GM21717 (cell line): ENCODE data around the gene COX5B.
"Not testable (repeated sequence)": the region's sequence is repeated elsewhere in the genome, so short reads cannot be mapped to it uniquely, and the experiment has no call there.

ENCODE experiments used
- ATAC-seq: cut with Tn5 transposase; IDR thresholded peaks from one replicate; pipeline ENCODE4 v1.9.1; 2021; ENCODE audit warnings: mild to moderate bottlenecking, moderate library complexity; ENCODE audit not compliant: unreplicated experiment

Gene COX5B

GRCh38 chr2:97672606-97673140 is 26.8 kb downstream of the COX5B start:
- ATAC-seq, result not testable (repeated sequence)

DNA sequence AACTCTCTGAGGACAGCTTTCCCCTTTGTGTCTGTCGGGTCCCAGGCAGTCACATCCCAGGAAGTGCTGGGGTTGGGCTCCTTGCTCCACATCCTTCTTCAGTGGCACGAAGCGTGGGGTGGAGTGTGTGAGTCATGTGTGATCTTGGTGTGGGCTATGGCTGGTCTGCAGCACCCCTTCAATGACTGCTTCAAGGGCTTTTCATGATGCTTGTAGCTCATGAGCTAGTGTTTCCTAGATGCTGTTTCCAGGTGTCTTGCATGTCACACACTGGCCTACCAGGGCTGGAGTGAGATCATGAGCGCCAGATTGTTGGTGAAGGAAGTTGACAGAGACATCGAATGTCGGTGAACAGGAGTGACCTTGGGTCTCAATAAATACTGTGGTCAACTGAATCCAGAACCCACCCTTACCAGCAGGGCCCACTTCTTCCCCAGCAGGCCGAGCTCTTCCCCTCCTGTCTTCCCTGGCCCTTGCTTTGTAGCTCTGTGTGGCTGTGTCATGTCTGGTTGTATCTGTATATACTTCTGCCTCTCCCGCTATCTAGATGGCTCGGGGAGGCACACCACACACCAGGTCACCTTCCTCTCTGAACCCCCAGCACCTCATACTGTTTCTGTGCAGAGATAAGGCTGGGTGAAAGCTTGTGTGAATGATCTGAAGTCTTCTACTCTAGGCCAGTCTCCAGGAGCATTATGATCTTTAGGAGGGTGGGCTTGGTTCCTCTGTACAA is 27.5 kb downstream of the COX5B start:
- ATAC-seq, result no peak

GRCh38 chr2:97673915-97674283 is 28.0 kb downstream of the COX5B start:
- ATAC-seq, result no peak

- ATAC-seq, result no peak
Measured at GRCh38 chr2:97675430-97676113, 29.7 kb downstream of the COX5B start.

- ATAC-seq, result no peak
Measured at GRCh38 chr2:97676620-97677019, 30.8 kb downstream of the COX5B start.

DNA sequence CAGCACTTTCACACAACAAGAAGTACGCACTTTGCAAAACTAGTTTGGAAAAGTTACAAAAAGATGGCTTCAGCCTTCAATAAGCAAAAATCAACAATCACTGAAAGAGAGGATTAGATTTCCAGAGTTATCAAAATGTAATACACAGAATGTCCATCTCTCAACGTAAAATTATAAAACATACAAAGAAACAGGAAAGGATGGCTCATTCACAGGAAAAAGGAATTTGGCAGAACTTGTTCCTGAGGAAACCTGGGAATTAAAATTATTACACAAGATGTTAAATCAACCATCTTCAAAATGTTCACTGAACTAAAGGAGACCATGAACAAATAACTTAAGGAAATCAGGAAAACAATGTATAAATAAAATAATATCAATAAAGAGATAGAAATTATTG is 31.6 kb downstream of the COX5B start:
- no peak for ATAC-seq

GRCh38 chr2:97678298-97678697 is 32.4 kb downstream of the COX5B start:
- no peak for ATAC-seq

GRCh38 chr2:97687235-97687634 is 41.4 kb downstream of the COX5B start:
- not testable (repeated sequence) for ATAC-seq

- no peak for ATAC-seq
Measured at GRCh38 chr2:97688062-97688827, 42.4 kb downstream of the COX5B start.

DNA sequence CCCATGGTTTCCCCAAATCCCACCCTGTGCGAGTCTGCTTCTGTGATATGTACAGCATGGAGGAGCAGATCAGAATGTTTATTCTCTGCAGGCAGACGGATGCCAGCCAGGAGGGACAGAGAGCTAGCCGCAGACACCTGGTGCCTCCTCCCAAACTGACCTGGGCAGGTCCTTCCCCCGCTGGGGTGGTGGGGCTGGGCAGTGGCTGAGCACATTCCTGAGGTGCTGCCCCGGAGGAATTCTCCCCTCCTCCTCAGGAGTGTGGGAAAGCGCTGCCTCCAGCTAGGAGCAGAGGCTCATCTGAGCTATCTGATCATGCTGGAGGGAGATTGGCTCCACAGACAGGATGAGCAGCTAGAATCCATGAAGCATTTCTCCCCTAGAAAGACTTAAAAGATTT is 45.3 kb downstream of the COX5B start:
- ATAC-seq, result no peak

- no peak for ATAC-seq
Measured at GRCh38 chr2:97693476-97693875, 47.6 kb downstream of the COX5B start.

DNA sequence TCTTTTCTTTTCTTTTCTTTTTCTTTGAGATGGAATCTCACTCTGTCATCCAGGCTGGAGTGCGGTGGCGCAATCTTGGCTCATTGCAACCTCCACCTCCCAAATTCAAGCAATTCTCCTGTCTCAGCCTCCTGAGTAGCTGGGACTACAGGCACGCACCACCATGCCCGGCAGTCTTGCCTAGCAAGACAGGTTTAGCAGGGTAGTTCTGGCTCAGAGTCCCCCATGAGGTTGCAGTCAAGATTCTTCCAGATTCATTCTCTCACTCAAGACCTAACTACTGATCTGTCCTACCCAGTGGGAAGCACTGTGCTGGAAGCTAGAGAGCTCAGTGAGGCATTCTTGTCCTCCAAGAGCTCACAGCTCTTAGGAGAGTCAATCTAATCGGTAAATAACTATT is 49.9 kb downstream of the COX5B start:
- ATAC-seq, result no peak

DNA sequence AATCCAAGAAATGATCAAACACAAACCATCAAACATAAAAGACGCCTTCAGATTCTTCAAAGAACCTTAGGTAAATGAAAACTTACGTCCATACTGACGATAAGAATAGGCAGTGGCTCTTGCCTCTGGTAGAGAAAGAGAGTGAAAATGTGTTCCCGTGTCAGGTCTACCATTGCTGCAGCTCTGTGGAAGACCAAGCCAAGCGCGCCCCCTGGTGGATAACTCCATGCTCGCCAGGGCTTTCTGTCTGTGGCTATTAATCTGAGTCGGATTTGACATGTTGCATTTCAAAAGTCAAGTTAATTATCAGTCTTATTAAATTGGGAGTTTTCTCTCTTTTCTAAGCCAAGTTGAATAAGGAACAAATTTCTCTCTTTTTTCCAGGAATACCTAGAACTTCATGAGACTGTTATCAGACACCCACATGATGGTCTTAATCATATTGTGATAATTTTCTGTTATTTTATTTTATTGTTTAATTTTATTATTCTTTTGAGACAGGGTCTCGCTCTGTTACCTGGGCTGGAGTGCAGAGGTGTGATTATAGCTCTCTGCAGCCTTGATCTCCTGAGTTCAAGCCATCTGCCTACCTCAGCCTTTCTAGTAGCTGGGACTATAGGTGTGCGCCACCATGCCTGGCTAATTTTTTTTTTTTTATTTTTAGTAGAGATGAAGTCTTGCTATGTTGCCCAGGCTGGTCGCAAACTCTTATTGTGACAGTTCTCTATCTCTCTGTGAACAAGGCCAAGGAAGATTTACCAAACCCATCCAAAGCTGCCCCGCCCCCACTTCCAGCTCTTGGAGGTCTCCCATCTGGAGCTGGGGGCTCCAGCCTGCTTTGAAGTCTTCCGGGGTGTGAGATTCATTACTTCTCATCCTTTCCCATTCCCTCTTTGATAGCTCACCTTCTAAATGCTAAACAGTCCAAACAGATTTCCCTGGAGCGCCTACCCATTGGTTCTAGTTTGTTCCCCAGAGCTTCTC is 51.7 kb downstream of the COX5B start:
- ATAC-seq, result no peak
